ENCODE results near the gene FOCAD.
A peak's percentile ranks its signal among the peaks of the same experiment; 100 is the strongest.

Gene FOCAD

GRCh38 chr9:20929276-20929675, 245.2 kb downstream of the FOCAD start:
- H3K27me3 ChIP-seq, result no peaks in the 10 kb centered on the region
- no peaks in the 10 kb centered on the region for H3K4me1 ChIP-seq
- no peak for DNase-seq
- H3K9me3 ChIP-seq, result no peaks in the 10 kb centered on the region
- H3K36me3 ChIP-seq, result 0 out of 2 replicates have a peak, but pooled peaks cover 3% of the 10 kb centered on the region
- no peak overlapping the region for H3K4me3 ChIP-seq (ENCODE audit: low read depth, low read length)
- TF ChIP-seq, protein P1, sequence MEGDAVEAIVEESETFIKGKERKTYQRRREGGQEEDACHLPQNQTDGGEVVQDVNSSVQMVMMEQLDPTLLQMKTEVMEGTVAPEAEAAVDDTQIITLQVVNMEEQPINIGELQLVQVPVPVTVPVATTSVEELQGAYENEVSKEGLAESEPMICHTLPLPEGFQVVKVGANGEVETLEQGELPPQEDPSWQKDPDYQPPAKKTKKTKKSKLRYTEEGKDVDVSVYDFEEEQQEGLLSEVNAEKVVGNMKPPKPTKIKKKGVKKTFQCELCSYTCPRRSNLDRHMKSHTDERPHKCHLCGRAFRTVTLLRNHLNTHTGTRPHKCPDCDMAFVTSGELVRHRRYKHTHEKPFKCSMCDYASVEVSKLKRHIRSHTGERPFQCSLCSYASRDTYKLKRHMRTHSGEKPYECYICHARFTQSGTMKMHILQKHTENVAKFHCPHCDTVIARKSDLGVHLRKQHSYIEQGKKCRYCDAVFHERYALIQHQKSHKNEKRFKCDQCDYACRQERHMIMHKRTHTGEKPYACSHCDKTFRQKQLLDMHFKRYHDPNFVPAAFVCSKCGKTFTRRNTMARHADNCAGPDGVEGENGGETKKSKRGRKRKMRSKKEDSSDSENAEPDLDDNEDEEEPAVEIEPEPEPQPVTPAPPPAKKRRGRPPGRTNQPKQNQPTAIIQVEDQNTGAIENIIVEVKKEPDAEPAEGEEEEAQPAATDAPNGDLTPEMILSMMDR (IDR thresholded peaks at IDR 0.05; ENCODE audit: low read depth, low read length), result no peak

DNA sequence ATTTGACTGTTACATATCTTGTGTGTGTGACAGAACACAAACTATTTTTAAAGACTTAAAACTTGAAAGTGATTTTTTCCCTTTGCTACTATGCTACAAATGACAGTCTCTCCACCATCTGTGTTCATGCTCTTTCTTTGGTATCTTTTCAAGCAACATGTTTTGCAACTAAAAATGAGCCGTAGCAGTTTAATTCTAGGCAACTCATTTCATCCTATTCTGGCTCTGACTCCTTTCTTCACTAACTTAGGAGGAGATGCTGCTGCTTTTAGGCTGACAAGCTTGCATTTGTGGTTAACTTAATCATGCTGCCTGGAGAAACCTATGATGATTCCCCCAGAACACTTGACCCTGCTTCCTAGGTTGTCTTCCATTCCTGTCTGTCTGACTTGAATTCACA, 246.8 kb downstream of the FOCAD start:
- Histone ChIP-seq H3K4me3 (ENCODE audit: low read depth, low read length) (no peak overlapping the region), H3K9me3 (no peaks in the 10 kb centered on the region), H3K4me1 (no peaks in the 10 kb centered on the region), H3K27me3 (no peaks in the 10 kb centered on the region), H3K36me3 (peaks cover 3% of the 10 kb centered on the region; the same call in 1 of the 2 replicates)
- TF ChIP-seq, protein P1 (IDR thresholded peaks at IDR 0.05; ENCODE audit: low read depth, low read length), result no peak
- DNase-seq, result no peak

DNA sequence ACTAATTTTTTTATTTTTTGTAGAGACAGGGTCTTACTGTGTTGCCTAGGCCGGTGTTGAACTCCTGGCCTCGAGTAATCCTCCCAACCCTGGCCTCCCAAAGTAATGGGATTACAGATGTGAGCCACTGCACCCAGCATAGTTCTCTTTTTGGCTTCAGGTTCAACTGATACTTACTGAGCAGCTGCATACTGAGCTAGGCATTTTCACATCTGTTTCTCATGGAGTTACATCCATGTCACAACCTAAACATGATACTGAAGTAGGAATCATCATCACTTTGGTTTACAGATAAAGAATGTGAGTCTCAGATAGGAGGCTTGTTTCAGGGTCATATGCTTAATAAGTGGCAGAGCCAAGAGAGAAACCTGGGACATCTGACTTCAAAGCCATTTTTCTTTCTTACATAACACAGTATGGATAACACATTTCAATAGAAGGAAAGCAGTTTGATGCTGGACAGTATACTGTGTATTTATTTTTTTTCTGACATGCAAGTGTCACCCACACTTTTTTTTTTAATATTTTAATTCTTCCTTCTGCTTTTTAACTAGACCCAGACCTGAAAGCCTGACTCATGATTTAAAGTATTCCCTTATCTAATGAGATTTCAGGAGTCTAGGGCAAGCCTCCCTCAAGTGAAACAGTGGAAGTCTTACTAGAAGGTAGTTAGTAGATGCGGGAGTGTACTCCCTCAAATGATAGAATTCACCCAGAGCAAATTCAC, 256.6 kb downstream of the FOCAD start:
- H3K36me3 ChIP-seq, result no peaks in the 10 kb centered on the region; the same call in 1 of the 2 replicates
- DNase-seq, result no peak

GRCh38 chr9:20941174-20941690, 257.2 kb downstream of the FOCAD start:
- H3K27me3 ChIP-seq, result no peaks in the 10 kb centered on the region
- no peaks in the 10 kb centered on the region for H3K4me1 ChIP-seq
- H3K9me3 ChIP-seq, result no peaks in the 10 kb centered on the region
- peak; percentile 62 for DNase-seq
- TF ChIP-seq, protein P1 (IDR thresholded peaks at IDR 0.05; ENCODE audit: low read depth, low read length), result peak; percentile 93
- H3K4me3 ChIP-seq (ENCODE audit: low read depth, low read length), result no peak overlapping the region
- H3K36me3 ChIP-seq, result no peaks in the 10 kb centered on the region

More for the DNA sequence above, 256.6 kb downstream of the FOCAD start:
- Histone ChIP-seq H3K4me3 (ENCODE audit: low read depth, low read length) (no peak overlapping the region), H3K4me1 (no peaks in the 10 kb centered on the region), H3K27me3 (no peaks in the 10 kb centered on the region), H3K9me3 (no peaks in the 10 kb centered on the region)
- TF ChIP-seq, protein P1 (IDR thresholded peaks at IDR 0.05; ENCODE audit: low read depth, low read length), result no peak

DNA sequence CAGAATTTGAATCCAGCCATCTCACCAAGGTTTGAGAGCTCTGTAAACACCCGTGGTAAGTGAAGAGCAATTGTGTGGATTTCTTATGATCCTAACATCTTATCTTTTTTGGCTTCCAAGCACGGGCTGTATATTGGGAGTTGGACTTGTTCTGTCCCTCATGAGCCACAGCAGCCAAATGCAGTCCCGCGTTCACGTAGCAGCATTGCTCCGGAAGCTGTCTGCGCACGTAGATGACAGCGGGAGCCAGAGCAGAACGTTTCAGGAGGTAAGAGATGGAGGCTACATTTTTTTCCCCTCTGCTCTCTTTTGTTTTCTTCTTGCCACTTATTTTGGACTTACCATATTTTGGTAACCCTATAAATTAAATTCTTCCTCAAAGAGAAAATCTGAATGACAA, 260.4 kb downstream of the FOCAD start:
- no peaks in the 10 kb centered on the region for H3K4me1 ChIP-seq
- H3K9me3 ChIP-seq, result no peaks in the 10 kb centered on the region
- no peaks in the 10 kb centered on the region for H3K36me3 ChIP-seq
- no peak for DNase-seq
- no peak overlapping the region for H3K4me3 ChIP-seq (ENCODE audit: low read depth, low read length)
- no peaks in the 10 kb centered on the region for H3K27me3 ChIP-seq
- TF ChIP-seq, protein P1 (IDR thresholded peaks at IDR 0.05; ENCODE audit: low read depth, low read length), result no peak

DNA sequence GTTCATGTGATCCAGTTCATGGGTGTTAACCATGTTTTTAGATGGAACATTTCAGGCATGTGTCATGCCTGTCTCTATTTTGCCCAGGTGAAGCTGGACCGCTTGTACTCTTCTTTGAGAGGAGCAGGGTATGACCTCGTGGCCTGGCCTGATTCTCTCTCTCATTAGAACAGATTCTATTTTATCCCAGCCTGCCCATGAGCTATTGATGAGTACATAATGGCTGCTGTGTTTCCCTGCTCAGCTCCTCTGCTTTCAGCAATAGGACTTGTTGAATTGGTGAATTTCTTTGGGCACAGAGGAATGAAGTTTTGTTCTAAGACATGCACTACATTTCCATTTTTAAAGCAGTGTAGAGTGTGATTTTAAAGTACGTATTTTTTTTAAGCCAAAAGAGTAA, 261.2 kb downstream of the FOCAD start:
- DNase-seq, result no peak
- TF ChIP-seq, protein P1 (IDR thresholded peaks at IDR 0.05; ENCODE audit: low read depth, low read length), result no peak

More for the DNA sequence above, 261.2 kb downstream of the FOCAD start:
- Histone ChIP-seq H3K4me1 (no peaks in the 10 kb centered on the region), H3K36me3 (no peaks in the 10 kb centered on the region), H3K9me3 (no peaks in the 10 kb centered on the region), H3K27me3 (no peaks in the 10 kb centered on the region), H3K4me3 (ENCODE audit: low read depth, low read length) (no peak overlapping the region)
